LNCaP clone FGC (cell line): Measurements from ENCODE around the gene TRIP13.

Source experiments
- DNase-seq: peaks from one replicate; pipeline ENCODE4 v3.0.0-alpha.2; 2011; ENCODE audit warnings: low read depth
- H3K4me3 ChIP-seq: 2 replicates; pipeline ENCODE4 v1.5.1; 2011; ENCODE audit warnings: mild to moderate bottlenecking, low read depth, low read length, control low read depth
- CTCF ChIP-seq: IDR thresholded peaks from 2 replicates; pipeline ENCODE4 v1.5.1; 2012; ENCODE audit warnings: mild to moderate bottlenecking; ENCODE audit not compliant: control insufficient read depth, insufficient read depth; ENCODE audit errors: extremely low read depth

TRIP13 gene

DNA sequence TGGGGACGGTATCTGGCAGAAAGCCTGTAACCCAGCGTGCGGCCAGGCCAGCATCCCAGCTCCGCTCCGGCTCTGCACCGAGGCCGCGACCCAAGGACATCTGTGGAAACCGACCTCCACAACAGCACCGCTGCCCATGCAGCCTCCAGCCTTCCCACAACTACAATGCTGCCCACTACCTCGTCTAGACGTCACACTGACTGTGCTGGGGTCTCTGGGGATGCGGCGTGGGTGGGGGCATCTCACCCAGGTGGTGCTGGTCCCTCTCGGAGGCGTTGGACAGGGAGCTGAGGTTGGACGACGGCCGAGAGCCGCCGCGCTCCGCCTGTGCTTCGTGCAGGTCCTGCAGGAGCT, 27.5 kb upstream of the TRIP13 start:
- no peak for DNase-seq
- TF ChIP-seq CTCF = no peak
- no peak overlapping the region for H3K4me3 ChIP-seq

GRCh38 chr5:865771-866170, 26.9 kb upstream of the TRIP13 start:
- no peak for TF ChIP-seq CTCF
- no peak for DNase-seq
- no peak overlapping the region for H3K4me3 ChIP-seq

DNA sequence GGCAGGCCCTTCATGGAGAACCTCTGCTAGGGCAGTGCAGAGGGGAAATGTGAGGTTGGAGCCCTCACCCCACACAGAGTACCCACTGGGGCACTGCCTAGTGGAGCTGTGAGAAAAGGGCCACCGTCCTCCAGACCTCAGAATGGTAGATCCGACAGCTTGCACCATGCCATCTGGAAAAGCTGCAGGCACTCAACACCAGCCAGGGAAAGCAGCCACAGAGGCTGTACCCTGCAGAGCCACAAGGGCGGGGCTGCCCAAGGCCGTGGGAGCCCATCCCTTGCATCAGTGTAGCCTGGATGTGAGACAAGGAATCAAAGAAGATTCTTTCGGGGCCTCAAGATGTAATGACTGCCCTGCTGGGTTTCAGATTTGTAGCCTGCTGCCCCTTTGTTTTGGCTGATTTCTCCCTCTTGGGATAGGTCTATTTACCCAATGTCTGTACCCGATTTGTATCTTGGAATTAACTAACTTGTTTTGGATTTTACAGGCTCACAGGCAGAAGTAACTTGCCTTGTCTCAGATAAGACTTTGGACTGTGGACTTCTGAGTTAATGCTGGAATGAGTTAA, 25.3 kb upstream of the TRIP13 start:
- no peak for DNase-seq
- H3K4me3 ChIP-seq = no peak overlapping the region
- TF ChIP-seq CTCF = no peak

GRCh38 chr5:868428-869135, 24.1 kb upstream of the TRIP13 start:
- H3K4me3 ChIP-seq = no peak overlapping the region
- no peak for TF ChIP-seq CTCF
- DNase-seq = no peak

DNA sequence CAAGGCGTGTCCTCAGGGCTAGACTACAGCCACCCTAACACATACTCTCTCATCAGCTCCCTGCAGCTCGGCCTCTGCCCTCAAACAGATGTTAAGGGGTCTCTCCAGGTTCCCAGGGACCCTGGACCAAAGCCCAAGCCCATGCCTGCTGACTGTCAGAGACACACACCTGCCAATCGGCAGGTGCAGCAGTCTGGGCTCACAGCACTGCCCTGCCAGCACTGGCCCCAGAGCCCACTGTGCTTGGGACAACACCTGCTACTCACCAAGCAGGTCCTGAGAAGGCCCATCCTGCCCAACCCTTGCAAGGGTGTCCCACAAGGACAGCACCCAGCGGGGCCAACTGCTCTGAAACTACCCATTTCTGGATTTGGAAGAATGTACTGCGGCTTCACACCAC, 21.7 kb upstream of the TRIP13 start:
- no peak overlapping the region for H3K4me3 ChIP-seq
- no peak for DNase-seq
- TF ChIP-seq CTCF = no peak

- H3K4me3 ChIP-seq = no peak overlapping the region
- no peak for DNase-seq
- no peak for TF ChIP-seq CTCF
These were observed 20.9 kb upstream of the TRIP13 start for GRCh38 chr5:871596-872298.
